Transverse colon (tissue), 4 donors: ENCODE measurements around the gene AP4S1. TPM values are rescaled to one million over a fixed set of nuclear protein-coding genes. Genes with fewer than 3 reads are reported as not detected.
A peak's percentile ranks its signal among the peaks of the same experiment; 100 is the strongest.
"Not testable (repeated sequence)": the region's sequence is repeated elsewhere in the genome, so short reads cannot be mapped to it uniquely, and the experiment has no call there.

Source experiments
- DNase-seq: peaks from one replicate; pipeline ENCODE4 v3.0.0-alpha.2; 2019
- H3K27ac ChIP-seq, 4 donors: fragments of 200-600 bp; sonication (generic); 2 replicates each; pipeline ENCODE4 v1.5.1; 2016 to 2018; ENCODE audit warnings: inconsistent platforms in 4 of 4
- H3K27me3 ChIP-seq: fragments of 200-600 bp; sonication (generic); 2 replicates; pipeline ENCODE4 v1.5.1; 2017; ENCODE audit warnings: inconsistent platforms
- H3K36me3 ChIP-seq, 4 donors: fragments of 200-600 bp; sonication (generic); 2 replicates each; pipeline ENCODE4 v1.5.1; 2017 to 2019; ENCODE audit warnings: inconsistent platforms in 4 of 4
- H3K4me1 ChIP-seq, 4 donors: fragments of 200-600 bp; sonication (generic); 2 replicates each; pipeline ENCODE4 v1.5.1; 2017 to 2020; ENCODE audit warnings: inconsistent platforms in 4 of 4
- H3K4me3 ChIP-seq, 4 donors: fragments of 200-600 bp; sonication (generic); 1 replicate in 1 of 4; 2 replicates in 3 of 4; pipeline versions ENCODE4 v1.5.1 to v1.6.1; 2017 to 2019; ENCODE audit warnings: inconsistent platforms in 4 of 4
- H3K9me3 ChIP-seq, 2 donors: fragments of 200-600 bp; sonication (generic); 2 replicates each; pipeline ENCODE4 v1.5.1; 2017 to 2019; ENCODE audit warnings: inconsistent platforms in 2 of 2
- EP300 ChIP-seq: sonication (generic); formaldehyde crosslinking; IDR thresholded peaks from one replicate; pipeline ENCODE4 v1.6.1; 2017; ENCODE audit warnings: antibody characterized with exemption, low read depth
- POLR2A ChIP-seq: fragments of 450-650 bp; IDR thresholded peaks from one replicate; pipeline ENCODE4 v1.6.1; 2016; ENCODE audit warnings: antibody characterized with exemption, mild to moderate bottlenecking, moderate library complexity
- POLR2AphosphoS5 ChIP-seq, 3 donors: sonication (generic); formaldehyde crosslinking; IDR thresholded peaks; one replicate each; pipeline ENCODE4 v1.6.1; 2016; ENCODE audit warnings: antibody characterized with exemption in 3 of 3
- WGBS, 2 donors: methylation state at CpG; one replicate each; pipeline ENCODE4 v1.1.5; 2018; ENCODE audit warnings: low coverage in 1 of 2; 5-methylcytosine and 5-hydroxymethylcytosine counted together
- in situ Hi-C, 4 donors: fragments of 200-750 bp; cut with MboI; loops; one replicate each; pipeline versions ENCODE4 v1.15.0 to v1.15.1; 2017; ENCODE audit warnings: low sequenced_read_pairs in 3 of 4, low pct_ligation_motif_present in 1 of 4, low pct_unique_long_range_greater_than_20kb in 1 of 4
- intact Hi-C: fragments of 100-400 bp; cut with DNase I; formaldehyde crosslinking; loops from one replicate; pipeline ENCODE4 v1.15.1; 2023; ENCODE audit warnings: low total_unique reads
- total RNA-seq, 4 donors: library from RNA; depleted of rRNA; stranded (reverse); fragments of >200 nt; gene quantifications; one replicate each; pipeline ENCODE4 v1.1.0, GENCODE V29; 2016
- TF ChIP-seq, protein P1 (sequence below), 5 experiments: fragments of 200-600 bp in 3 of 5; fragments of 450-650 bp in 2 of 5; sonication (generic) in 3 of 5; IDR thresholded peaks; 1 replicate in 2 of 5; 2 replicates in 3 of 5; pipeline ENCODE4 v1.5.1; 2016 to 2017; ENCODE audit warnings: antibody characterized with exemption in 5 of 5, inconsistent platforms in 3 of 5, mild to moderate bottlenecking in 2 of 5, moderate library complexity in 1 of 5

Gene AP4S1
- total RNA-seq, 4 donors from 2014 or later: 0.60 to 9.8 (median 4.6) TPM

DNA sequence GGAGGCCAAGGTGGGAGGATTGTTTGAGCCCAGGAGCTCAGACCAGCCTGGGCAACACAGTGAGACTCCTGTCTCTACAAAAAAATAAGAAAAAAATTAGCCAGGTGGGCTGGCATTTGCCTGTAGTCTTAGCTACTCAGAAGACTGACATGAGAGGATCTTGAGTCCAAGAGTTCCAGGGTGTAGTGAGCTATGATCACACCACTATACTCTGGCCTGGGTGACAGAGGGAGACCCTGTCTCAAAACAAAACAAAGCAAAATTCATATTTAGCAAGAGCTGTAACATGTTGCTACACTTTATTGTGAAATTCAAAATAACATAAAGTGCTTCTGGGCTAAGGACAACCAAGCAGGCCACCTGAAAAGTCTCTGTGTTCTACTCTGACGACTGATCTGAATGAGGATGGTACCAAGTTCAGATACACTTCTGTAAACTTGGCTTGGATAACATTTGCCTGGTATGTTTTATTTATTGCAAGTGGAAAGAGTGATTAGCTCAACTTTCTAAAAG lies 12.3 kb downstream of the AP4S1 start:
- intact Hi-C loops: no loop called here
- 63 to 76% methylated on average over 1 of the region's 1 CpG for WGBS, 2 donors
- TF ChIP-seq POLR2A (no peak), POLR2AphosphoS5 (IDR thresholded peaks at IDR 0.05) (no peak), EP300 (no peak)
- TF ChIP-seq, protein P1, sequence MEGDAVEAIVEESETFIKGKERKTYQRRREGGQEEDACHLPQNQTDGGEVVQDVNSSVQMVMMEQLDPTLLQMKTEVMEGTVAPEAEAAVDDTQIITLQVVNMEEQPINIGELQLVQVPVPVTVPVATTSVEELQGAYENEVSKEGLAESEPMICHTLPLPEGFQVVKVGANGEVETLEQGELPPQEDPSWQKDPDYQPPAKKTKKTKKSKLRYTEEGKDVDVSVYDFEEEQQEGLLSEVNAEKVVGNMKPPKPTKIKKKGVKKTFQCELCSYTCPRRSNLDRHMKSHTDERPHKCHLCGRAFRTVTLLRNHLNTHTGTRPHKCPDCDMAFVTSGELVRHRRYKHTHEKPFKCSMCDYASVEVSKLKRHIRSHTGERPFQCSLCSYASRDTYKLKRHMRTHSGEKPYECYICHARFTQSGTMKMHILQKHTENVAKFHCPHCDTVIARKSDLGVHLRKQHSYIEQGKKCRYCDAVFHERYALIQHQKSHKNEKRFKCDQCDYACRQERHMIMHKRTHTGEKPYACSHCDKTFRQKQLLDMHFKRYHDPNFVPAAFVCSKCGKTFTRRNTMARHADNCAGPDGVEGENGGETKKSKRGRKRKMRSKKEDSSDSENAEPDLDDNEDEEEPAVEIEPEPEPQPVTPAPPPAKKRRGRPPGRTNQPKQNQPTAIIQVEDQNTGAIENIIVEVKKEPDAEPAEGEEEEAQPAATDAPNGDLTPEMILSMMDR (IDR thresholded peaks at IDR 0.05): no peak

DNA sequence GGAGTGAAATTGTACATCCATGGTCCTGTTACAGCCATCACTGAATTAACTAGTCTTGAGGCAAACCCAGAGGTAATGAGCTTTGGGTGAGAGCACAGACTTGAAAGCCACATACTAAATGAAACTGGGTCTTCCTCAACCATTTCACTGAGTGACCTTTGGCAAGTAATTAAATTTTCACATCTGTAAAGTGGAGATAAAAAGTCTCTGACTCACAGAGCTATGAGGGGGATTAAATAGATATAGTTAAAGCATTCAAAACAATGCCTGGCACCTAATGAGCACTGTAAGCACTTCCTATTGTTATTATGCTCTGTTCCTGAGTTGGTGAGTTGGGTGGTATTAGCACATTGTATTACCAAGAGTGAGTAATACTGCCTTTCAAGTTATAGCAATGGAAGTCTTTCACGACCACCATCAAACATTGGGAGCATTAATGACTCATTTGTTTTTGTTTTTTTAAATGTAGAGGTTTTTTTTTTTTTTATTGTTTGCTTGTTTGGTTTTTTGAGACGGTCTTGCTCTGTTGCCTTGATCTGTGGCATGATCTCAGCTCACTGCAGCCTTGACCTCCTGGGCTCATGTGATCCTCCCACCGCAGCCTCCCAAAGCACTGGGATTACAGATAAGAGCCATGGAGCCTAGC lies 13.2 kb downstream of the AP4S1 start:
- TF ChIP-seq POLR2A (no peak), POLR2AphosphoS5 (IDR thresholded peaks at IDR 0.05) (no peak), EP300 (no peak)
- TF ChIP-seq, protein P1 (IDR thresholded peaks at IDR 0.05): no peak
- no peak overlapping the region for H3K27ac ChIP-seq
- DNase-seq: no peak
- H3K27me3 ChIP-seq: no peaks in the 10 kb centered on the region
- in situ Hi-C loops (no loop called here), intact Hi-C loops (no loop called here)
- no peaks in the 10 kb centered on the region for H3K9me3 ChIP-seq
- no peak overlapping the region for H3K4me3 ChIP-seq
- H3K36me3 ChIP-seq: no peaks in the 10 kb centered on the region
- 44 to 79% methylated on average over 2 to 3 of the region's 3 CpGs for WGBS, 2 donors
- H3K4me1 ChIP-seq: peaks cover 0 to 5% (median under 1%) of the 10 kb centered on the region in 4 donors

More for the DNA sequence above, 12.3 kb downstream of the AP4S1 start:
- H3K27me3 ChIP-seq: no peaks in the 10 kb centered on the region
- DNase-seq: no peak
- no peaks in the 10 kb centered on the region for H3K9me3 ChIP-seq
- H3K36me3 ChIP-seq: no peaks in the 10 kb centered on the region
- in situ Hi-C loops: no loop called here
- peaks cover 8 to 12% (median 9%) of the 10 kb centered on the region in 4 donors for H3K4me1 ChIP-seq
- no peak overlapping the region for H3K4me3 ChIP-seq
- H3K27ac ChIP-seq: peak overlapping the region in 1 of 4 donors; percentile 21

DNA sequence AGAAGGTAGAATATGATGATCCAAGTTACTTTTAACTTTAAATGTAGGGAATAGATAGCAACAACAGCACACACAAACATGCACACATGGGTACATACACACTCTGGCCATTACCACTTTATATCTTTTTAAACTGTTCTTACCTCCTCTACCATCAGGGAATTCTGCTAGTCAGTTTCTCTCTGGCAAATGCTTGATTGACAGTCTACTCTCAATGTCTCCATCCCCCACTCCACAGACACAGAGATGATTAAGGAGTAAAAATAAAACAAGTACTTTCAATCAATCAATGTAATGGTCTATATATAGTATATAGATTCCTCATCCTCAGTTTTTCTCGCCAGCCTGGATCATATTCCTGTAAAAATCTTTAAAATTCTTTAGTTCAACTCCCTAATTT lies 16.9 kb downstream of the AP4S1 start:
- Histone ChIP-seq H3K36me3 (no peaks in the 10 kb centered on the region), H3K9me3 (no peaks in the 10 kb centered on the region), H3K27ac (no peak overlapping the region), H3K4me3 (no peak overlapping the region), H3K4me1 (no peaks in the 10 kb centered on the region), H3K27me3 (no peaks in the 10 kb centered on the region)
- in situ Hi-C loops: no loop called here
- TF ChIP-seq EP300 (no peak), POLR2A (no peak), POLR2AphosphoS5 (IDR thresholded peaks at IDR 0.05) (no peak)
- TF ChIP-seq, protein P1 (IDR thresholded peaks at IDR 0.05): no peak
- intact Hi-C loops: no loop called here
- 85 to 93% methylated on average over 1 of the region's 1 CpG for WGBS, 2 donors
- no peak for DNase-seq

DNA sequence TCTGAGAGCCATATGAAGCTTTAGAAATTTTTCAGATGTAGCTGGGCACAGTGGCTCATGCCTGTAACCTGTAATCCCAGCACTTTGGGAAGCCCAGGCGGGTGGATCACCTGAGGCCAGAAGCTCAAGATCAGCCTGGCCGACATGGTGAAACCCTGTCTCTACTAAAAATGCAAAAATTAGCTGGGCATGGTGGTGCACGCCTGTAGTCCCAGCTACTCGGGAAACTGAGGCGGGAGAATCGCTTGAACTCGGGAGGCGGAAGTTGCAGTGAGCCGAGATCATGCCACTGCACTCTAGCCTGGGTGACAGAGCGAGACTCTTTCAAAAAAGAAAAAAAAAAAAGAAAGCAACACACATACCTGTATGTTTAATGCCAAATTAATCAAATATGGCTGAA lies 17.4 kb downstream of the AP4S1 start:
- H3K4me1 ChIP-seq, in situ Hi-C loops, H3K9me3 ChIP-seq, H3K27me3 ChIP-seq, DNase-seq, intact Hi-C loops, H3K4me3 ChIP-seq, H3K36me3 ChIP-seq, H3K27ac ChIP-seq: not testable (repeated sequence)
- 88 to 91% methylated on average over 10 of the region's 10 CpGs for WGBS, 2 donors

DNA sequence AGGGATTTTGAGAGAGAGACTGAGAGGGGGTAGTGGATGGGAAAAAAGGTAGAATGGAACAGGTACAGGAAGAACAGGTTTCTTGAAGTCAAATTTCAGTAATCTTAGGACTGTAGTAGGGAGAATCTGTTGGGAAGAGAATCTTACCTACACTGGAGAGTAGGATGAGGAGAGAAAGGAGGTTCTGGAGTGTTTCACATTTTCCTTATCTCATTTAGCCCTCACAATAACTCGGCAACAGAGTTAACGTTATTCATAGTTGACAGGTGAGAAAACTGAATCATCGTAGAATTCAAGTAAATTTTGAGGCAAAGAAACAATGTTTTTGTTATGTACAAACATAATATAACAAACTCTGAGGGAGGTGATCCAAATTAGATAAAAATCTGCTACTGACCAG lies 17.9 kb downstream of the AP4S1 start:
- Histone ChIP-seq H3K27me3 (no peaks in the 10 kb centered on the region), H3K9me3 (no peaks in the 10 kb centered on the region), H3K27ac (no peak overlapping the region), H3K36me3 (no peaks in the 10 kb centered on the region), H3K4me1 (no peaks in the 10 kb centered on the region), H3K4me3 (no peak overlapping the region)
- DNase-seq: no peak
- in situ Hi-C loops (no loop called here), intact Hi-C loops (no loop called here)
- TF ChIP-seq POLR2A (no peak), POLR2AphosphoS5 (IDR thresholded peaks at IDR 0.05) (no peak), EP300 (no peak)
- TF ChIP-seq, protein P1 (IDR thresholded peaks at IDR 0.05): no peak
- 57 to 77% methylated on average over 3 of the region's 3 CpGs for WGBS, 2 donors
